ENCODE results near the gene NTMT1.
"Not testable (repeated sequence)": the region's sequence is repeated elsewhere in the genome, so short reads cannot be mapped to it uniquely, and the experiment has no call there.

The NTMT1 gene

DNA sequence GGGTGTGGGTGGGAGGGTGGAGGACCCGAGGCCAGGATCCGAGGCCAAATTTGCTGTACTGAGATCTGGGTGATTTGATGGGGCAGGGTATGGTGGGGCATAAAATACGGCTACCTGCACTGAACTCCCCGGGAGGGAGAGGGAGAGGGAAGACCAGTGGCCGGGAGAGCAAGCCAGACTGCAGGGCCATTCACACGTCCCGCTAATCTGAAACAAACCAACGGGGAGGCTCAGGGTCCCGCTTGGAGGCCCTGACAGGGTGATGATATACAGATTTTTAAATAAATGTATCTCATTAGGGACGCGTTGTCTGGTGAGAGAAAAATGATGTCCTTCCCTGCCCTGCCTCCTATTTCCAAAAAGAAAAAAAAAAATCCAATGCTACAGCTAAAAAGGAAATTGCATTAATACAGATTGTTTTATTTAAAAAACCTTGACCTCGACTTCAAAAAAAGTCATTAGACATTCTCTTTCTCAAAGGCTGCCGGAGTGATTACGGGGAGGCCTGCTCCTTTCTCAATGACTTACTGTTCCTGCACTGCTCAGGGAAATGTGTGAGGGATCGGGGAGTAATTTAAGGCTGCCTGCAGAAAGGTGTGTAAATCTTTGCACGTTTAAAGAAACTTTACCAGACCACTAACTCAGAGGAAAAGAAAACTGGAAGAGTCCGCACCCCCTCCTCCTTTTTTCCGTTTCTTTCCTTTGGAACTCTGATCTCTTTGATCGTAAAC lies 28.0 kb downstream of the NTMT1 start:
- H3K27ac ChIP-seq (ENCODE audit: low read depth, low read length), result no peak overlapping the region
- no peak overlapping the region for H3K9ac ChIP-seq (ENCODE audit: low read length)

DNA sequence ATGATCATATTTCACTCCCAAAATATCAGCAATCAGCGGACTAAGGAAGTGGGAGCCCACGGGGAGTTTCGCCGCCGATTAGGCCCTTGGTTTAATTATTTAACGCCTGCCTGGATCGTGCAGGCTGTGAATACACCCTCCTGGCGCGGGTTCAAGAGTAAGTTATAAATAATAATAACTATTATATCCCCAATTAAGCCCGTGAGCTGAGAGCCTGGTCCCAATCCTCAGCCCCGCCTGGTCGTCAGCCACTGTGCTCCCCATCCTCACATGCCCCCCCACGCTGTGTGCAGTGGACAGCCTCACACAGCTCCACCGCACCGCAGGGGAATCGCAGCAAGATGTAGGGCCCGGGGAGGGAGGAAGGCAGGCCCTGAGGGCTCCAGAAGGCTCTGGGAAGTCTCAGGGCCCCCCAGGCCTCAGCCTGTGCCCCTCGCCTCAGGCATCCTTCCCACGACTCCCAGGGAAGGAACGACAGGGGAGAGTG lies 28.6 kb downstream of the NTMT1 start:
- H3K4me1 ChIP-seq (ENCODE audit: insufficient read depth, low read length), result no peaks in the 10 kb centered on the region
- H3K9me3 ChIP-seq (ENCODE audit: low read length), result no peaks in the 10 kb centered on the region
- no peaks in the 10 kb centered on the region for H3K27me3 ChIP-seq (ENCODE audit: control insufficient read depth in 1 of 2, insufficient read depth in 2 of 2, low read length in 2 of 2)
- H3K27ac ChIP-seq (ENCODE audit: low read depth, low read length), result no peak overlapping the region
- H3K9ac ChIP-seq (ENCODE audit: low read length), result no peak overlapping the region
- H3K4me3 ChIP-seq (ENCODE audit: low read depth in 1 of 2, low read length in 2 of 2), result no peak overlapping the region
- no peaks in the 10 kb centered on the region for H3K36me3 ChIP-seq (ENCODE audit: insufficient read depth, low read length)

More for the DNA sequence above, 28.0 kb downstream of the NTMT1 start:
- no peaks in the 10 kb centered on the region for H3K4me1 ChIP-seq (ENCODE audit: insufficient read depth, low read length)
- no peak overlapping the region for H3K4me3 ChIP-seq (ENCODE audit: low read depth in 1 of 2, low read length in 2 of 2)
- no peaks in the 10 kb centered on the region for H3K27me3 ChIP-seq (ENCODE audit: control insufficient read depth in 1 of 2, insufficient read depth in 2 of 2, low read length in 2 of 2)
- no peaks in the 10 kb centered on the region for H3K9me3 ChIP-seq (ENCODE audit: low read length)
- H3K36me3 ChIP-seq (ENCODE audit: insufficient read depth, low read length), result no peaks in the 10 kb centered on the region

DNA sequence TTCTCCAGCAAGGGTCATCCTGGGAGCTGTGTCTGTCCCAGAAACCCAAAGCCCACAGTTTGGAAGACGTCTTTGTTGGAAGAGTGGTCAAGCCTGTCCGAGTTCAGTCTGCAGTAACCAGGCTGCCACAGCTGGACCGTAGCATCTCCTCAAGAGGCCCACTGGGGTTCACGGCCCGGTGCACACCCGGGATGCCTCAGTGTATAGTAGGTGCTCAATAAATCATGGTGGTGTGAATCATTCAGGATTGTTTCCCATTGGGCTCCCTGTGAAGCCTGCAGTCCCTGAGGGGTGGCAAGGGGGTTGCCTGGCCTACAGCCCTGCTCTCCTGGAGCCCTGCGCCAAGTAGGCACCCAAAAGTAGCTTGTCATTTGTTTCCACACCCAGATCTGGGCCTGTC lies 29.2 kb downstream of the NTMT1 start:
- Histone ChIP-seq H3K27ac (ENCODE audit: low read depth, low read length) (no peak overlapping the region), H3K9ac (ENCODE audit: low read length) (no peak overlapping the region), H3K4me3 (ENCODE audit: low read depth in 1 of 2, low read length in 2 of 2) (no peak overlapping the region), H3K27me3 (ENCODE audit: control insufficient read depth in 1 of 2, insufficient read depth in 2 of 2, low read length in 2 of 2) (no peaks in the 10 kb centered on the region), H3K36me3 (ENCODE audit: insufficient read depth, low read length) (no peaks in the 10 kb centered on the region), H3K4me1 (ENCODE audit: insufficient read depth, low read length) (no peaks in the 10 kb centered on the region), H3K9me3 (ENCODE audit: low read length) (no peaks in the 10 kb centered on the region)

DNA sequence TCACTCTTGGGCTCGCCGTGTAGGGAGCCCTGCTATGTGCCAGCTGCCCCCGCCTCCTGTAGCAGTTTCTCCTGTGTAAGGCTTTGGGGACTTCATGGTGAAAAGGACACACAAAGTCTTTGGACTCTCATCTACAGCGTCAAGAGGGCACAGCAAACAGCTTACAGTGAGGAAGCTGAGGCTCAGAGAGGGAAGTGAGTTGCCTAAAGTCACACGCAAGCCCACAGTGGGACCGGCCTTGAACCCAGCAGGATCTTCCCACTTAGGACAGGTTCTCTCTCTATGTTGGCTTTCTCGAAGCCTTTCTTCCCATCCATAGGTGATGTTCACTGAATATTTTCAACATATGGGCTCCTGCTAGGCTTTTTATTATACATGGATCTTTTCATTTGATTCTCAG lies 29.7 kb downstream of the NTMT1 start:
- no peaks in the 10 kb centered on the region for H3K9me3 ChIP-seq (ENCODE audit: low read length)
- H3K27me3 ChIP-seq (ENCODE audit: control insufficient read depth in 1 of 2, insufficient read depth in 2 of 2, low read length in 2 of 2), result no peaks in the 10 kb centered on the region
- no peaks in the 10 kb centered on the region for H3K36me3 ChIP-seq (ENCODE audit: insufficient read depth, low read length)

DNA sequence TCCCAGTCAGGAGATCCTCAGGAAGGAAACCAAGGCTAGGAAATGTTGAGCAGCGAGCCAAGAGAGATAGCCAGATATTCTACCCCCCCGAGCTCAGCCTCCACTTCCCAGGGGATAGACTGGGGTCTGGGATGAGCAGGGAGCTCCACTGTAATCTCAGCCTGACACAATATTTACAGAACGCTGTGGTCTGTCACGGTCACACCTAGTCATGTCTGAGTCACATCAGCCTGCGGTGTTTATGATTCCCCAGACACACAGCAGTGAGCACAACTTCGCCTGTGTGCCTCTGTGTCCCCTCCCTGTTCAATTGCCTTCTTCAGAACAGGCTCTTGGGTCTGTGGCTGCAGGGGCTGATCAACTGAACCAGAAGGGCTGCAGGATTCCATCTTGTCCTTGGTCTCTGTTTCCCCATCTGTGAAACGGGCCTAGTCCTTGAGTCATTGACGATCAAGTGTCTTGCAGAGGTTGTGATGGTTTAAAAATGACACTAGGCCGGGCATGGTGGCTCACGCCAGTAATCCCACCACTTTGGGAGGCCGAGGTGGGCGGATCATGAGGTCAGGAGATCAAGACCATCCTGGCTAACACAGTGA lies 30.9 kb downstream of the NTMT1 start:
- no peaks in the 10 kb centered on the region for H3K9me3 ChIP-seq (ENCODE audit: low read length)
- no peak overlapping the region for H3K9ac ChIP-seq (ENCODE audit: low read length)
- H3K27me3 ChIP-seq (ENCODE audit: control insufficient read depth in 1 of 2, insufficient read depth in 2 of 2, low read length in 2 of 2), result no peaks in the 10 kb centered on the region
- no peak overlapping the region for H3K27ac ChIP-seq (ENCODE audit: low read depth, low read length)
- no peak overlapping the region for H3K4me3 ChIP-seq (ENCODE audit: low read depth in 1 of 2, low read length in 2 of 2)
- no peaks in the 10 kb centered on the region for H3K36me3 ChIP-seq (ENCODE audit: insufficient read depth, low read length)
- H3K4me1 ChIP-seq (ENCODE audit: insufficient read depth, low read length), result no peaks in the 10 kb centered on the region

More for the DNA sequence above, 29.7 kb downstream of the NTMT1 start:
- Histone ChIP-seq H3K4me3 (ENCODE audit: low read depth in 1 of 2, low read length in 2 of 2) (no peak overlapping the region), H3K4me1 (ENCODE audit: insufficient read depth, low read length) (no peaks in the 10 kb centered on the region), H3K27ac (ENCODE audit: low read depth, low read length) (no peak overlapping the region), H3K9ac (ENCODE audit: low read length) (no peak overlapping the region)

DNA sequence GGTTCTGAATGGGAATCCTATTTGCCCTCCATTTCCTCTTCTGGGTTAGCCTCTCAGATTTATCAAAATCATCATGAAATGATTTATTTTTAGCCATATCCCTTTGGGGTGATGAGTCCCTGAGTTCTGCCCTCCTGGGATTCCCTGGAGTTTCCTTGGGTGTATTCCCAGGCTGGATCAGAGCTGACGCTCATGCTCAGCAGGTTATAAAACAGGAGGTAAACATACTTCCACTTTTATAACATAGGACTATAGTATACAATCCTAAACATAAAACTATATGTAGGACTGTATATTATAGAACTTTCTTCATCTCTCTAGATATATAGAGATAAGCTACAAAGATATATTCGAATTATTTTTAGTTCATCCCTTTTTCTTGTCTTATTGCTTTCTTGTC lies 35.1 kb downstream of the NTMT1 start:
- H3K9me3 ChIP-seq (ENCODE audit: low read length), result no peaks in the 10 kb centered on the region
- H3K27me3 ChIP-seq (ENCODE audit: control insufficient read depth in 1 of 2, insufficient read depth in 2 of 2, low read length in 2 of 2), result peaks cover 0 to 9% of the 10 kb centered on the region in 2 donors
- no peak overlapping the region for H3K27ac ChIP-seq (ENCODE audit: low read depth, low read length)
- no peak overlapping the region for H3K4me3 ChIP-seq (ENCODE audit: low read depth in 1 of 2, low read length in 2 of 2)
- H3K9ac ChIP-seq (ENCODE audit: low read length), result no peak overlapping the region
- H3K4me1 ChIP-seq (ENCODE audit: insufficient read depth, low read length), result no peaks in the 10 kb centered on the region
- no peaks in the 10 kb centered on the region for H3K36me3 ChIP-seq (ENCODE audit: insufficient read depth, low read length)

DNA sequence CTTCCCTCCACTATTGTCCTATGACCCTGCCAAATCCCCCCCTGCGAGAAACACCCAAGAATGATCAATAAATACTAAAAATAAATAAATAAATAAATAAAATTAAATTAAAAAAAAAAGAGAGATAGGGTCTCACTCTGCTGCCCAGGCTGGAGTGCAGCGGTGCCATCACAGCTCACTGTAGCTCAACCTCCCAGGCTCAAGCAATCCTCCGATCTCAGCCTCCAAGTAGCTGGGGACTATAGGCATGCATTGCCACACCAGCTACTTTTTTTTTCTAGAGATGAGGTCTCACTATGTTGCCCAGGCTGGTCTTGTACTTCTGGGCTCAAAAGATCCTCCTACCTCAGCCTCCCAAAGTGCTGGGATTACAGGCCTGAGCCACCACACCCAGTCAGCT lies 36.3 kb downstream of the NTMT1 start:
- H3K4me3 ChIP-seq (ENCODE audit: low read depth in 1 of 2, low read length in 2 of 2); H3K9ac ChIP-seq (ENCODE audit: low read length); H3K36me3 ChIP-seq (ENCODE audit: insufficient read depth, low read length); H3K9me3 ChIP-seq (ENCODE audit: low read length); H3K27ac ChIP-seq (ENCODE audit: low read depth, low read length); H3K4me1 ChIP-seq (ENCODE audit: insufficient read depth, low read length): not testable (repeated sequence)
- H3K27me3 ChIP-seq (ENCODE audit: control insufficient read depth in 1 of 2, insufficient read depth in 2 of 2, low read length in 2 of 2), result peaks cover 0 to 18% of the 10 kb centered on the region in 2 donors

DNA sequence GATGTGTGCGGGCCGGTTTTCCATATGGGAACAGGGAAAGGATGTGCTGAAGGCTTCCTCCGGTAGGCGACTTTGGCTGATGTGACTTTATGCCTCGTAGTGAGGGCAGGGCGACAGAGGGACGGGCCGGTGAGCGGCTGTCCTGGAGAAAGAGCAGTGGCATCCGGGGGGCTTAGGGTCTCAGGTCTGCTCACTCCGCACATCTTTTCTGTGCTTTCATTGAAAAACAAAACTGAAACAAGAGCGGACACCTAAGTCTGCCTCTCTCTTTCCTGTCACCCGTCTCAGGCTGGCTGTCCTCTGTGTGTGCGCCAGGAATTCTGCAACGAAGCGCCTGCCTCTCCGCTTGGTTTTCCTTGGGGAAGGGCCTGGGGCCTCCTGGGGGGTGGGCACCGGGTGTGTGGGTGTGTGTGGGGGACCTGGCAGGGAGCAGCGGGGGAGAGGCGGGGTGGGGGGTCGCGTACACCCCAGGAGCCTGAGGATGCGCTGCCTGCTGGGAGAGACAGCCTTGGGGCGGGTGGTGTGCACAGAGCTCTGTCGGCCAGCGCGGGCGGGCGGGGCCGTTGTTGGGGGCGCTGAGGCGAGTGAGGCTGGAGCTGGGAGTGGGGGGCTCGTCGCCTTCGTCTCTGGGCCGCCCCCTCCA lies 38.9 kb downstream of the NTMT1 start:
- no peaks in the 10 kb centered on the region for H3K9me3 ChIP-seq (ENCODE audit: low read length)
- peaks cover 0 to 27% of the 10 kb centered on the region in 2 donors for H3K27me3 ChIP-seq (ENCODE audit: control insufficient read depth in 1 of 2, insufficient read depth in 2 of 2, low read length in 2 of 2)
- H3K4me1 ChIP-seq (ENCODE audit: insufficient read depth, low read length), result no peaks in the 10 kb centered on the region
- no peaks in the 10 kb centered on the region for H3K36me3 ChIP-seq (ENCODE audit: insufficient read depth, low read length)
- H3K27ac ChIP-seq (ENCODE audit: low read depth, low read length), result no peak overlapping the region
- no peak overlapping the region for H3K9ac ChIP-seq (ENCODE audit: low read length)
- peak overlapping the region in 1 of 2 donors; percentile 27 for H3K4me3 ChIP-seq (ENCODE audit: low read depth in 1 of 2, low read length in 2 of 2)

DNA sequence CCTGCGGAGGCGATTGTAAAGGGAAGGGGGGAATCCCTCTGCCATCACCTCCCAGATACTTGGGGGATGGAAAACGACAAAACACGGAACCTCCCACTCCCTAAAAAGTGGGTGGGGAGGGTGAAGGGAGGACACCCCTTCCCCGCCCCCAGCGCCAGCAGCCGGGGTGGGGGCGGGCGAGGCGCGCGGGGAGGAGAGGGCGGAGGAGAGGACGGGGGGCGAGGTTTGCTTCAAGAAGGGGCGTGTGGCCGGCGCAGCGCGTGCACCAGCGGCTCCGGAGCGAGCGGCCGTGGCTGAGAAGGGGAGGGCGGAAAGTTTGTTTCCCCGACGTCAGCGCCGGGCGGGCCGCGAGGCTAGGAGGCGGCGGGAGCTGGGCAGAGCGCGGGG lies 39.4 kb downstream of the NTMT1 start, which contains the start of gene PRRX2:
TSS of gene PRRX2 (plus strand) at position 259 of the 387 bp plus-strand sequence. CDS start 221 bp downstream, outside the sequence.
- Histone ChIP-seq H3K27me3 (ENCODE audit: control insufficient read depth in 1 of 2, insufficient read depth in 2 of 2, low read length in 2 of 2) (peaks cover 0 to 27% of the 10 kb centered on the region in 2 donors), H3K27ac (ENCODE audit: low read depth, low read length) (no peak within 1 kb of the TSS), H3K9me3 (ENCODE audit: low read length) (no peaks in the 10 kb centered on the region), H3K4me3 (ENCODE audit: low read depth in 1 of 2, low read length in 2 of 2) (peak within 1 kb of the TSS in 1 of 2 donors; percentile 27), H3K4me1 (ENCODE audit: insufficient read depth, low read length) (no peaks in the 10 kb centered on the region), H3K9ac (ENCODE audit: low read length) (no peak within 1 kb of the TSS), H3K36me3 (ENCODE audit: insufficient read depth, low read length) (no peaks in the 10 kb centered on the region)

DNA sequence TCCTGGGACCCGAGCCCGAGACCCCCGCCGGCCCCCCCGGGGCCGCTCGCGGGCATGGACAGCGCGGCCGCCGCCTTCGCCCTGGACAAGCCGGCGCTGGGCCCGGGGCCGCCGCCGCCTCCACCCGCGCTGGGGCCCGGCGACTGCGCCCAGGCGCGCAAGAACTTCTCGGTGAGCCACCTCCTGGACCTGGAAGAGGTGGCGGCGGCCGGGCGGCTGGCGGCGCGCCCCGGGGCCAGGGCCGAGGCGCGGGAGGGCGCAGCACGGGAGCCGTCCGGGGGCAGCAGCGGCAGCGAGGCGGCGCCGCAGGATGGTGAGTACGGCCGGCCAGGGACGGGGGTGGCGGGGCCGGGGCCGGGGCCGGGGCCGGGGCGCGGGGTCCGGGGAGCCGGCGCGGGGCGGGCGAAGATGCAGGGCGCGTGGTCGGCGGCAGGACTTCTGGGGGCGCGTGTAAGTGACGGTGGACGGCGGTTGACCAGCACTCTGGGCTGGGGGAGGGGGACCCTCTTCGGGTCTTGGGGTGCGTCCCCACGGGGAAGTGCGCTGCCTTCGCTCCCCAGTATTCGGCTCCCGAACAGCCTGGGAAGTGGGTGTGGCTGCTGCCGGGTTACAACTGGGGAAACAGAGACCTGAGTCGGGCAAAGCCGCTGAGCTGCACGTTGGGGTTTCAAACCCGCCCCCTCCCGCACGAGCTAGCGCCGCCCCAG lies 40.0 kb downstream of the NTMT1 start:
- no peak overlapping the region for H3K4me3 ChIP-seq (ENCODE audit: low read depth in 1 of 2, low read length in 2 of 2)
- H3K9me3 ChIP-seq (ENCODE audit: low read length), result no peaks in the 10 kb centered on the region
- no peak overlapping the region for H3K9ac ChIP-seq (ENCODE audit: low read length)
- peaks cover 0 to 27% of the 10 kb centered on the region in 2 donors for H3K27me3 ChIP-seq (ENCODE audit: control insufficient read depth in 1 of 2, insufficient read depth in 2 of 2, low read length in 2 of 2)
- H3K27ac ChIP-seq (ENCODE audit: low read depth, low read length), result no peak overlapping the region
- no peaks in the 10 kb centered on the region for H3K36me3 ChIP-seq (ENCODE audit: insufficient read depth, low read length)
- no peaks in the 10 kb centered on the region for H3K4me1 ChIP-seq (ENCODE audit: insufficient read depth, low read length)

DNA sequence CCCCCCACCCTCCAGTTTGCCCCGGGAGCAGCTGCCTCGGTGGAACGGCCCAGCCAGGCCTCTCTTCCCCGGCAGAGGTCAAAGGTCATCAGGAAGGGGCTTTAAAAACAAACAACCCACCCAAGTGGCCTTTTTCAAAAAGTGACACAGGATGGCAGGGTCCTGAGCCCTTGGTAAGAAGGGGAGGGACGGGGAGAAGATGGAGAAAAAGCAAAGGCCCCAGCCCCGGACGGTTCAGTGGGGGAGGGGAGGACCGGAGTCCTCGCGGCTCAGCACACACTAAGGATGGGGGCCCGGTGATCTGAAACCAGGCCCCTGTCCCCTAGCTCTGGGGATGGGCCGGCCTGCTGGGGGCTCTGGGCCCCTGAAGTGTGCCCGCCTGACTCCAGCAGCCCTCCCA lies 40.6 kb downstream of the NTMT1 start:
- H3K27me3 ChIP-seq (ENCODE audit: control insufficient read depth in 1 of 2, insufficient read depth in 2 of 2, low read length in 2 of 2), result peaks cover 0 to 27% of the 10 kb centered on the region in 2 donors
- H3K36me3 ChIP-seq (ENCODE audit: insufficient read depth, low read length), result no peaks in the 10 kb centered on the region
- no peak overlapping the region for H3K27ac ChIP-seq (ENCODE audit: low read depth, low read length)
- H3K4me3 ChIP-seq (ENCODE audit: low read depth in 1 of 2, low read length in 2 of 2), result no peak overlapping the region
- H3K9ac ChIP-seq (ENCODE audit: low read length), result no peak overlapping the region
- H3K4me1 ChIP-seq (ENCODE audit: insufficient read depth, low read length), result no peaks in the 10 kb centered on the region
- H3K9me3 ChIP-seq (ENCODE audit: low read length), result no peaks in the 10 kb centered on the region

Data from muscle layer of colon (tissue), 2 donors.